ENCODE measurements around the gene EHD3.

DNA sequence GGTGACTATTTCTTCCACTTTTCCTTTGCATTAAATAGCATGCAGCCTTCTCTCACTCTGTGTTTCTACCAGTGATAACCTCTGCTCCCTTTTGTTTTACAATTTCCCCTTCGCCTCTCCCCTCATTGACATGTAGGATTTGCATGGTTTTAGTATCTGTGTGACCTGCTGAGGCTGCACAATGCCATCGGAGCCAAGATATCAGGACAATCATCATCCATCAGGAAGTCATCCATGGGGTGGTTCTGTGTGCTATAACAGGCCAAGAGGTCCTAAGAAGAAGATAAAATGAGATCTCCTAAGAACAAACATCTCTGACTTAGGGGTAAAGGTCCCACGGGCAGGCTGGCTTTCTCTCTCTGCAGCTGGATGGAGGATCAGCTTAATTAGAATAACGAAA, 65.6 kb downstream of the EHD3 start:
- no peak for TF ChIP-seq POLR2A (IDR thresholded peaks at IDR 0.05)
- TF ChIP-seq, protein P1, sequence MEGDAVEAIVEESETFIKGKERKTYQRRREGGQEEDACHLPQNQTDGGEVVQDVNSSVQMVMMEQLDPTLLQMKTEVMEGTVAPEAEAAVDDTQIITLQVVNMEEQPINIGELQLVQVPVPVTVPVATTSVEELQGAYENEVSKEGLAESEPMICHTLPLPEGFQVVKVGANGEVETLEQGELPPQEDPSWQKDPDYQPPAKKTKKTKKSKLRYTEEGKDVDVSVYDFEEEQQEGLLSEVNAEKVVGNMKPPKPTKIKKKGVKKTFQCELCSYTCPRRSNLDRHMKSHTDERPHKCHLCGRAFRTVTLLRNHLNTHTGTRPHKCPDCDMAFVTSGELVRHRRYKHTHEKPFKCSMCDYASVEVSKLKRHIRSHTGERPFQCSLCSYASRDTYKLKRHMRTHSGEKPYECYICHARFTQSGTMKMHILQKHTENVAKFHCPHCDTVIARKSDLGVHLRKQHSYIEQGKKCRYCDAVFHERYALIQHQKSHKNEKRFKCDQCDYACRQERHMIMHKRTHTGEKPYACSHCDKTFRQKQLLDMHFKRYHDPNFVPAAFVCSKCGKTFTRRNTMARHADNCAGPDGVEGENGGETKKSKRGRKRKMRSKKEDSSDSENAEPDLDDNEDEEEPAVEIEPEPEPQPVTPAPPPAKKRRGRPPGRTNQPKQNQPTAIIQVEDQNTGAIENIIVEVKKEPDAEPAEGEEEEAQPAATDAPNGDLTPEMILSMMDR (IDR thresholded peaks at IDR 0.05), result no peak

Data from testis (tissue), 2 donors.